Measurements from ENCODE around the gene MRPS15. TPM values are rescaled to one million over a fixed set of nuclear protein-coding genes. Genes with fewer than 3 reads are reported as not detected.
A peak's percentile ranks its signal among the peaks of the same experiment; 100 is the strongest.

Gene MRPS15
- total RNA-seq, 1 donor from 2014 or later: 47.4 TPM

GRCh38 chr1:36458910-36459309 lies 5.3 kb downstream of the MRPS15 start:
- no peak for DNase-seq (ENCODE audit: low spot score)

- DNase-seq (ENCODE audit: low spot score): no peak
Observed at GRCh38 chr1:36457691-36458090, 6.5 kb downstream of the MRPS15 start.

GRCh38 chr1:36456391-36456928 lies 7.7 kb downstream of the MRPS15 start:
- no peak for DNase-seq (ENCODE audit: low spot score)

GRCh38 chr1:36455386-36455785 lies 8.8 kb downstream of the MRPS15 start:
- no peak for DNase-seq (ENCODE audit: low spot score)

- no peak for DNase-seq (ENCODE audit: low spot score)
Observed at GRCh38 chr1:36453600-36454388, 10.4 kb downstream of the MRPS15 start.

GRCh38 chr1:36453051-36453450 lies 11.1 kb downstream of the MRPS15 start:
- no peak for DNase-seq (ENCODE audit: low spot score)

- no peak for DNase-seq (ENCODE audit: low spot score)
Observed at GRCh38 chr1:36450919-36451305, 13.3 kb downstream of the MRPS15 start.

GRCh38 chr1:36450270-36450918 lies 13.8 kb downstream of the MRPS15 start, which contains the start of gene OSCP1:
TSS of gene OSCP1 (minus strand) at chr1:36450451. CDS start at chr1:36450369, 82 bp downstream.
- DNase-seq (ENCODE audit: low spot score): peak; percentile 97

GRCh38 chr1:36448530-36449056 lies 15.6 kb downstream of the MRPS15 start:
- DNase-seq (ENCODE audit: low spot score): no peak

GRCh38 chr1:36447450-36447849 lies 16.7 kb downstream of the MRPS15 start:
- DNase-seq (ENCODE audit: low spot score): no peak

GRCh38 chr1:36446746-36447145 lies 17.4 kb downstream of the MRPS15 start:
- no peak for DNase-seq (ENCODE audit: low spot score)

- no peak for DNase-seq (ENCODE audit: low spot score)
Observed at GRCh38 chr1:36446271-36446670, 17.9 kb downstream of the MRPS15 start.

- DNase-seq (ENCODE audit: low spot score): no peak
Observed at GRCh38 chr1:36443297-36443696, 20.9 kb downstream of the MRPS15 start.

- no peak for DNase-seq (ENCODE audit: low spot score)
Observed at GRCh38 chr1:36442337-36442736, 21.8 kb downstream of the MRPS15 start.

- no peak for DNase-seq (ENCODE audit: low spot score)
Observed at GRCh38 chr1:36440646-36441045, 23.5 kb downstream of the MRPS15 start.

- no peak for DNase-seq (ENCODE audit: low spot score)
Observed at GRCh38 chr1:36440044-36440443, 24.1 kb downstream of the MRPS15 start.

- no peak for DNase-seq (ENCODE audit: low spot score)
Observed at GRCh38 chr1:36438715-36439114, 25.5 kb downstream of the MRPS15 start.

- DNase-seq (ENCODE audit: low spot score): no peak
Observed at GRCh38 chr1:36436821-36437220, 27.4 kb downstream of the MRPS15 start.

GRCh38 chr1:36433102-36433501 lies 31.1 kb downstream of the MRPS15 start:
- DNase-seq (ENCODE audit: low spot score): no peak

GRCh38 chr1:36432616-36433015 lies 31.6 kb downstream of the MRPS15 start:
- DNase-seq (ENCODE audit: low spot score): peak; percentile 51

GRCh38 chr1:36425791-36426190 lies 38.4 kb downstream of the MRPS15 start:
- DNase-seq (ENCODE audit: low spot score): no peak

GRCh38 chr1:36421649-36422048 lies 42.5 kb downstream of the MRPS15 start:
- no peak for DNase-seq (ENCODE audit: low spot score)

GRCh38 chr1:36420836-36421317 lies 43.3 kb downstream of the MRPS15 start:
- DNase-seq (ENCODE audit: low spot score): peak; percentile 91

All from mucosa of gallbladder (tissue), 1 donor.